Measurements from ENCODE around the gene TTC39C. TPM values are rescaled to one million over a fixed set of nuclear protein-coding genes. Genes with fewer than 3 reads are reported as not detected.

The TTC39C gene
- total and polyA plus RNA-seq, 7 donors, result 2.3 to 36.9 (median 27.0) TPM

- Histone ChIP-seq H3K27me3 (no peaks in the 10 kb centered on the region), H3K4me1 (peaks cover 0 to 16% (median 9%) of the 10 kb centered on the region in 4 donors), H3K27ac (peak overlapping the region; percentile 59 to 68 (median 62)), H3K9me3 (no peaks in the 10 kb centered on the region), H3K36me3 (no peaks in the 10 kb centered on the region), H3K4me3 (no peak overlapping the region)
- intact Hi-C loops (cut with DNase I), result loop anchor here (5.0 kb wide), 1 partner anchor 64 kb away; the partner anchor contains the start of gene TTC39C
- DNase-seq, result peak; percentile 90
- WGBS, 2 donors, result 27 to 50% methylated on average over 13 of the region's 13 CpGs
- TF ChIP-seq POLR2AphosphoS5 (IDR thresholded peaks at IDR 0.05) (peak in 3 of 4 donors; percentile 63 to 65 (median 64)), EP300 (IDR thresholded peaks at IDR 0.05) (no peak), CTCF (IDR thresholded peaks at IDR 0.05) (peak in 2 of 4 experiments; percentile 34 to 45)
Measured at GRCh38 chr18:24075767-24076597, 61.4 kb downstream of the TTC39C start.

DNA sequence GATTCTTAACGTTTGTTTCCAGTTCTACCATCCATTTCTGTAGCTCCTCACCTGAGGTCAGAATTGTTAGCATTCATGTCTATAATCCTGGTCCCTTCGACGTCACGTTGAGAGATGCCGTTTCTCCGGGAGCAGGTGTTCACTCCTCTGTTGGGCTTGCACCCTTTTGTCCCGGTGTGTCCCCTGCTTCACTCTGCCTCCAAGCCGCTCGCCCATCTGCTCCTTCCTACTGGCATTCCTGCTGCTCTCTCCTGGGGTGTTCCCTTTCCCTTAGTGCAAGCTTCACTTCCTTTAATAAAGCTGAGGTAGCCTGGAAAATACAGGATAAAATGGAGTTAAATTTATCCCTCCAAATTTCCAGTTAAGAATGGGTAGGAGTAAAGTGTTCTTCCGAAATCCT is 62.4 kb downstream of the TTC39C start:
- H3K4me1 ChIP-seq, result peaks cover 0 to 16% (median 9%) of the 10 kb centered on the region in 4 donors
- no peaks in the 10 kb centered on the region for H3K36me3 ChIP-seq
- H3K27me3 ChIP-seq, result no peaks in the 10 kb centered on the region
- H3K9me3 ChIP-seq, result no peaks in the 10 kb centered on the region
- H3K4me3 ChIP-seq, result no peak overlapping the region
- TF ChIP-seq EP300 (IDR thresholded peaks at IDR 0.05) (no peak), POLR2A (IDR thresholded peaks at IDR 0.05) (no peak), POLR2AphosphoS5 (IDR thresholded peaks at IDR 0.05) (no peak)
- H3K27ac ChIP-seq, result peak overlapping the region; percentile 59 to 68 (median 62)
- no peak for DNase-seq
- intact Hi-C loops (cut with DNase I), result loop anchor here (5.0 kb wide), 1 partner anchor 65 kb away; the partner anchor contains the start of gene TTC39C
- 92 to 96% methylated on average over 10 of the region's 10 CpGs for WGBS, 2 donors

- no peak for DNase-seq
- intact Hi-C loops (cut with DNase I), result loop anchor here (5.0 kb wide), 1 partner anchor 66 kb away; the partner anchor contains the start of gene TTC39C
Measured at GRCh38 chr18:24078391-24078790, 63.8 kb downstream of the TTC39C start.

DNA sequence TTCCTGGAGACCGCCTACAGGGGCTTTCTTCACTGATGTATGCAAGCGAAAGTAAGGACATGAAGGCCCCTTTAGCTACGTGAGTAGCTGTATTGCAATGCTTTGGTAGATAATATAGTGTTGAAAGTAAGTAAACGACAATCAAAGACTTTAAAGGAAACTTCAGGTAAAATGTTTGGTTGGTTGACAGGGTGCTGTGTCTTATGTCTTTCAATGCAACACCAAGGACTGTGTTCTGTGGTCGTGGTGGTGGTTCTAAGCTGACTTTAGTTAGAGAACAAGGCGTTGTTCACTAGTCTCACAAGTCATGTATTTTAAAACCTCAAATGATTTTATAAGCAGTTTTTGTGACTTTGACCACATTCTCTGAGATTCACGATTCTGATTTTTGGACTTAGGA is 66.3 kb downstream of the TTC39C start:
- Histone ChIP-seq H3K4me1 (peaks cover 0 to 8% (median 6%) of the 10 kb centered on the region in 4 donors), H3K36me3 (peaks cover 0 to 9% (median 2%) of the 10 kb centered on the region in 4 donors), H3K9me3 (no peaks in the 10 kb centered on the region), H3K27me3 (no peaks in the 10 kb centered on the region), H3K4me3 (no peak overlapping the region), H3K27ac (no peak overlapping the region)
- DNase-seq, result no peak
- 80 to 90% methylated on average over 7 of the region's 7 CpGs for WGBS, 2 donors
- TF ChIP-seq EP300 (IDR thresholded peaks at IDR 0.05), result no peak
- TF ChIP-seq POLR2AphosphoS5 (IDR thresholded peaks at IDR 0.05), result no peak
- intact Hi-C loops (cut with DNase I), result no loop called here

More at GRCh38 chr18:24078391-24078790, 63.8 kb downstream of the TTC39C start:
- Histone ChIP-seq H3K36me3 (peaks cover 0 to 6% (median 0%) of the 10 kb centered on the region in 4 donors), H3K27ac (no peak overlapping the region), H3K9me3 (no peaks in the 10 kb centered on the region), H3K4me1 (peaks cover 0 to 16% (median 9%) of the 10 kb centered on the region in 4 donors), H3K4me3 (no peak overlapping the region), H3K27me3 (no peaks in the 10 kb centered on the region)
- TF ChIP-seq CTCF (IDR thresholded peaks at IDR 0.05), result no peak
- no peak for TF ChIP-seq POLR2AphosphoS5 (IDR thresholded peaks at IDR 0.05)
- TF ChIP-seq POLR2A (IDR thresholded peaks at IDR 0.05), result no peak
- no peak for TF ChIP-seq EP300 (IDR thresholded peaks at IDR 0.05)
- WGBS, 2 donors, result 83 to 91% methylated on average over 7 of the region's 7 CpGs

- Histone ChIP-seq H3K4me1 (no peaks in the 10 kb centered on the region), H3K27ac (no peak overlapping the region), H3K36me3 (peaks cover 0 to 19% (median 2%) of the 10 kb centered on the region in 4 donors), H3K27me3 (no peaks in the 10 kb centered on the region), H3K9me3 (no peaks in the 10 kb centered on the region), H3K4me3 (no peak overlapping the region)
- no peak for DNase-seq
- intact Hi-C loops (cut with DNase I), result no loop called here
- TF ChIP-seq CTCF (IDR thresholded peaks at IDR 0.05), result no peak
- 85 to 92% methylated on average over 3 of the region's 3 CpGs for WGBS, 2 donors
Measured at GRCh38 chr18:24083550-24083949, 69.0 kb downstream of the TTC39C start.
